ENCODE data around the gene KCTD8.

GRCh38 chr4:44257461-44257860 lies 191.1 kb downstream of the KCTD8 start:
- TF ChIP-seq CTCF (IDR thresholded peaks at IDR 0.05) (no peak), POLR2AphosphoS5 (IDR thresholded peaks at IDR 0.05; ENCODE audit: insufficient read depth in 1 of 2, low read depth in 1 of 2) (no peak), POLR2A (IDR thresholded peaks at IDR 0.05) (no peak)
